GM21786 (cell line): ENCODE data around the gene MAPK8IP3.
"Not testable (repeated sequence)": the region's sequence is repeated elsewhere in the genome, so short reads cannot be mapped to it uniquely, and the experiment has no call there.

ENCODE experiments used
- ATAC-seq: cut with Tn5 transposase; IDR thresholded peaks from one replicate; pipeline ENCODE4 v1.9.1; 2021; ENCODE audit not compliant: unreplicated experiment

The MAPK8IP3 gene

DNA sequence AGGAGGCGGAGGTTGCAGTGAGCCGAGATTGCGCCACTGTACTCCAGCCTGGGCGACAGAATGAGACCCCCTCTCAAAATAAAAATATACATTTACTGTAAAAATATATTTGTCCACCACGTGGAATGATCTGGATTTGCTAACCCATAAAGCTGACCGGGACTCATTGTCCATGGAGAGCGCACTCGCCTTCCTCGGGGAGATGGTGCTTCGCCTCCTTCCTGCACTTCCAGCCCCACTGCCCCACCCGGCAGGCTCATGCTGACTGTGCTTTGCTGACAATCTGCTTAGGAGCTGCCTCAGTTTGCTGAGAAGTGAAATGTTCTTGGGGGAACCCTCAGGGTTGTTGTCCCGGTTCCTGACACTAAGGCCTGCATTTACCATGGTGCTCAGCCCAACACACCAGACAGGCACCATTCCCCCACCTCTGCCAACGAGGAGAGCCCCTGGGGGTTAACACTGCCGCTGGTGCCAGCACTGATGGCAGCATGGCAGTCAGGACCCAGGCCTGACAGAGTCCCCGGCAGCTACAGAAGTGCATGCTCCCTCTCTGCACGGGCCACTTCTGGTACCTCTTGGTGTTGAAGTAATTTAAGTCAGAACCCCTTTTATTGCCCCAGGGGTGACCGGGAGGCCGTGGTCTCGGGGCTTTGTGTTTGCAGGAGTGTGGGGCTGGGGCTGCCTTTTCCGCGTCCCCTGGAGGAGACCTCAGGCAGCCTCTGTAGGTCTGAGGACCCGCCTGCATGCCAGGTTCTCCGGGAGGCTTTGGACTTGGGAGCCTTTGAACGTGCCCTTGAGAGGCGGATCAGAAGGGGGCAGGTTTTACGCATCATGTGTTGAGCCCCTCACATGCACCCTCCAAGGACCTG is 79.2 kb downstream of the MAPK8IP3 start:
- no peak for ATAC-seq

DNA sequence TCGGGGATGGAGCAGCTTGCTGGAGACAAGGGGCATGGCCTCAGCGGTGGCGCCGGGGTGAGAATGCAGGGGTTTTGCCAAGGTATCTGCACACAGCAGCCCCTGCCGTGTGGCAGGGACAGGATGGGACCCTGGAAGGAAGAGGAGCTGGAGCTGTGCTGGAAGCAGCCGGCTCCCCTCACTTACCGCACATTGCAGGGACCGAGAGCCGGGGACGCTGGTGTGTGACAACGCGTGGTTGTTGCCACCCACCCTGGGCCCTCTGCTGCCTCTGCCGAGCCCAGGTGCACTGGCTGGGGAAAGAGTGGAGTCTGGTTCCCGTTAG is 79.8 kb downstream of the MAPK8IP3 start:
- ATAC-seq = no peak

DNA sequence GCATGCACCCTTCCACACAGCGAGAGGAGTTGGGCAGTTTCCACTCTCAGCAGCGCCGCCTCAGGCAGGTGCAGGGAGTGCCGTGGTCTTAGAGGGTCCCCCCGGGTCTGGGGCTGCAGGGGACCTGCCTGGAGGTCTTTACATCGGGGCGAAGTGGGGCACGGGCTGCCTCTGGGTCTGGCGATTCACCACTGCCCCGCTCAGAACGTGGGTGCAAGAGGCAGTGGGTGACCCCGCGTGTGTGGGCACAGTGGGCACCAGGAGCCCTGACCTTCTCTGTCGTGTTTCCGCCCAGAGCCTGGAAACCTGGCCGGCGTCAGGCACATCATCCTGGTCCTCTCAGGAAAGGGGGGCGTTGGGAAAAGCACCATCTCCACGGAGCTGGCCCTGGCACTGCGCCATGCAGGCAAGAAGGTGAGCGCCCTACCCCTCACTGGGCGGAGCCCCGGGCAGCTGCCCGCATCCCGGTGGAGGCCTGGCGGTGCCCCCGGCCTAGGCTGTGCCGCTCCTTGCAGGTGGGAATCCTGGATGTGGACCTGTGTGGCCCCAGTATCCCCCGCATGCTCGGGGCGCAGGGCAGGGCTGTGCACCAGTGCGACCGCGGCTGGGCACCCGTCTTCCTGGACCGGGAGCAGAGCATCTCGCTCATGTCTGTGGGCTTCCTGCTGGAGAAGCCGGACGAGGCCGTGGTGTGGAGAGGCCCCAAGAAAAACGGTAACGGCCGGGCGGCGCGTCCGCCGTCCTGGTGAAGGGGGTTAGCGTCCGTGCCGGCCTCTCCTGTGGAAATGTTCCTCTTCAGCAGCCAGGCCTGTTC is 80.5 kb downstream of the MAPK8IP3 start:
- ATAC-seq = no peak

DNA sequence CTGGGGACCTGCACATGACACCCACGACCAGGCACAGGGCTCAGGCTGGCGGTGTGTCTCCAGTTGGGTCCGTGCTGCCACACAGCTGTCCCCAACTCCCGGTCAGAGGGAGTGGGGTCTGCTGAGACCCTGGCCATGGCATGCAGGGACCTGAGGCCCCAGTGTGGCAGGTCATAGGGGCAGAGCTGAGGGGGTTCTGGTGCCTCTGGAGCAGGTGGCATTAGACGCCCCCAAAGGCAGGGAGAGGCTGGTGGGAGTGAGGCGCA is 81.0 kb downstream of the MAPK8IP3 start:
- no peak for ATAC-seq

DNA sequence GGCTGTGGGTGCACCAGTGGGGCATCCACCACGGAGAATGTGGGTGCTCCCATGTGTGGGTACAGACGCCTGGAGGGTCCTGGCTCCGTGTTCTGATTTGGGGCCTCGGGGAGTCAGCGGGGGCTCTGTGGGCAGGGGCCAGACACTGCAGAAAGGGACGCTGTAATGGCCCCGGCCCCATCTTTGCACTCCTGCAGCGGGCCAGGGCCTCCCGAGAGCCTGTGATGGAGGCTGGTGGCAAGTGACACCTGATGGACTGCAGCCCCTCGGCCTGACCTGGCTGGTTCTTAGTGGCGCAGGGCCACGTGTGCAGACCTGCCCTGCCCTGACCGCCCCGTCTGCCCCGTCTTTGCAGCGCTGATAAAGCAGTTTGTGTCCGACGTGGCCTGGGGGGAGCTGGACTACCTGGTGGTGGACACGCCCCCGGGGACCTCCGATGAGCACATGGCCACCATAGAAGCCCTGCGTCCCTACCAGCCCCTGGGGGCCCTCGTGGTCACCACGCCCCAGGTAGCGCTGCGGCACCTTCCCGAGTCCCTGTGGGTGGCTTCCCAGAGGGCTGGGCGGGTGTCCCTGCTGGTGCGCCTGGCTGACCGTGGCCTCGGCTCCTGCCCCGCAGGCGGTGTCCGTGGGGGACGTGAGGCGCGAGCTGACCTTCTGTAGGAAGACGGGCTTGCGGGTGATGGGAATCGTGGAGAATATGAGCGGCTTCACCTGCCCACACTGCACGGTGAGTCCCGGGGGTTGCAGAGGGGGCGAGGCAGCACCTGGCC is 81.5 kb downstream of the MAPK8IP3 start:
- no peak for ATAC-seq

DNA sequence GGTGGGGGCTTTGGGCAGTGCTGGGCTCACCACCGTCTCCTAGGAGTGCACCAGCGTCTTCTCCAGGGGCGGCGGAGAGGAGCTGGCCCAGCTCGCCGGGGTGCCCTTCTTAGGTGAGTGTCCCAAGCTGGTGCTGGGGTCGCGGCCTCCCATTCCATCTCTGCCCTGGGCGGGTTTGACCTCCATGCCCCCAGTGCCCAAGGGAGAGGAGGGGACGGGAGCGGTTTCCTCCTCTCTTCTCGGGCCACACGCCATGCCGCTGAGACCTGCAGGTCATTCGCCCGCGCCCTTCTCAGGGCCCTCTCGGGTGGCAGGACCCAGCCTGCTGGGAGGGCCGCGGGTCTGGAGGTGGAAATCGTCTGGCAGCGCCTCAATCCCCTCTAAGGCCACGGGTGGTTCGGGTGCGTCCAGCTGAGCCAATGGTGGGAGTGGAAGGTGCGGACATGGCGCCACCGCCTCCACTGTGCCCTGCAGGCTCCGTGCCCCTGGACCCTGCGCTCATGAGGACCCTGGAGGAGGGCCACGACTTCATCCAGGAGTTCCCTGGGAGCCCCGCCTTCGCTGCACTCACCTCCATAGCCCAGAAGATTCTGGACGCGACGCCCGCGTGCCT is 82.2 kb downstream of the MAPK8IP3 start:
- no peak for ATAC-seq

DNA sequence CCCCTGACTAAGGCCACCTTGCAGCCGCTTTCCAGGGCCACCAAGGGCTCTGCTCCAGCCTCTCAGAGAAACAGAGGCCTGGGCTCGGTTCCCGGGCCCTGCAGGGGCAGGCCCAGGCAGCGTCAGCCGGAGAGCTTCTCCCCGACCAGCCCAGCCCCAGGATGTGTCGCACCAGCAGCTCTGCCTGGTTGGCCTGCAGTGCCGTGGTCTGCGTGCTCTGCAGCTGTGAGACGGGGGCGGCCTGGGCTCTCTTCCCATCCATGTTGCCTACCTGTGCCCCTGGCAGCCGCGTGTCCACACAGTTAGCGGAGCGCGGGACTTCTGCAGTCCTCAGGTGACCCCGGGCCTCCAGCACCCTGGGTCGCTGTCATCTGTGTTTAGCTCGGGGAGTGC is 82.7 kb downstream of the MAPK8IP3 start:
- no peak for ATAC-seq

DNA sequence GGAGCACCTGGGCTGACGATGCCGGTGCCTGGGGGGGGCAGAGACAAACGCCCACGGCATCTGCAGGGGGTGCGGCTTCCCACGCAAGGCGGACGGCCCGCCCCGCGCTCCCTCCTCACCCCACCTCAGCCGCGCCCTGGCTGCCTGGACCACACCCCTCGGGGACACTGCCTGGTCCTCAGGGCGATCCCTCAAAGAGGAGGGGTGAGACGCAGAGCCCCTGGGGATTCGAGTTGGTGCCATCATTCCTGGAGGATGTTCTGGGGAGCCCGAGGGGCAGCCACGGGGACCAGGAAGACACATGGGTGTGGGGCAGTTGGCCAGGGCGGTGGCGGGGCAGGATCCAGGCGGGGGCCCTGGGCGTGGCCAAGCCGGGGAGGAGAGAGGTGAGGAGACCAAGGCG is 83.6 kb downstream of the MAPK8IP3 start:
- no peak for ATAC-seq

DNA sequence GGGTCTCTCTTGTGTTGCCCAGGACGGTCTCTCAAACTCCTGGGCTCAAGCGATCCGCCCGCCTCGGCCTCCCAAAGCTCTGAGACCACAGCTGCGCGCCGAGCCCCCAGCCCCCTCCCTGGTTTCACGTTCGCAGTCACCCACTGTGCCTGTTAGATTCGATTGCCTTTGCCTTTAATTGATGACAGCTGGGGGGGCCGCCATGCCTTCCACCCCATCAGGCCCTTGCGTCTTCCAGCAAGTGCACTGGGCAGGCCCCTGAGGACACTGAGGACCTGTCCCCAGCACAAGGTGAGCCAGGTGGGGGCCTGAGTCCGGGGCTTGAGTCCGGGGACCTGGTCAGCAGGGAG is 84.2 kb downstream of the MAPK8IP3 start:
- ATAC-seq = no peak

DNA sequence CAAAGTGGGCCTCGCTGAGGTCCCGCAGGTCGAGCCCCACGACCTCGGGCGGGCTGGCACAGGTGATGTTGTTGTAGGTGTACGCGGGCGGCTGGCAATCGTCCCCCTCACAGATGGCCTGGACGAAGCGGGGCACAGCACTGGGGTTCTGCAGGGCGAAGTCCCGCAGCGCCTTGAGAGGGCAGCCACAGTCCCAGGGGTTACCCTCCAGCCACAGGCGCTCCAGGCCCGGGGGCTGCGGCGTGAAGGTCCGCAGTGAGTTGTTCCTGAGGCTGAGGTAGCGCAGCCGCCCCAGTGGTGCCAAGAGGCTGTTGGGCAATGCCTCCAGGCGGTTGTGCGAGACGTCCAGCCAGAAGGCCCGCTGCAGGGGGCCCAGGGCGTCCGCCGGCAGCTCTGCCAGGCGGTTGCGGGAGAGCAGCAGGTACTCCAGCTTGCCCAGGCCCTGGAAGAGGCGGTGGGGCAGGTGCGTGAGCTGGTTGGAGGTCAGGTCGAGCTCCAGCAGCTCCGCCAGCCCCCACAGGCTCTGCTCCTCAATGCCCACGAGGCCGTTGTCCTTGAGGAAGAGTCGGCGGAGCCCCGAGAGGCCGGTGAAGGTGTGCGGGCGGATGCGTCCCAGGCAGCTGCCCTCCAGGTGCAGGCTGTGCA is 84.7 kb downstream of the MAPK8IP3 start:
- ATAC-seq = no peak

DNA sequence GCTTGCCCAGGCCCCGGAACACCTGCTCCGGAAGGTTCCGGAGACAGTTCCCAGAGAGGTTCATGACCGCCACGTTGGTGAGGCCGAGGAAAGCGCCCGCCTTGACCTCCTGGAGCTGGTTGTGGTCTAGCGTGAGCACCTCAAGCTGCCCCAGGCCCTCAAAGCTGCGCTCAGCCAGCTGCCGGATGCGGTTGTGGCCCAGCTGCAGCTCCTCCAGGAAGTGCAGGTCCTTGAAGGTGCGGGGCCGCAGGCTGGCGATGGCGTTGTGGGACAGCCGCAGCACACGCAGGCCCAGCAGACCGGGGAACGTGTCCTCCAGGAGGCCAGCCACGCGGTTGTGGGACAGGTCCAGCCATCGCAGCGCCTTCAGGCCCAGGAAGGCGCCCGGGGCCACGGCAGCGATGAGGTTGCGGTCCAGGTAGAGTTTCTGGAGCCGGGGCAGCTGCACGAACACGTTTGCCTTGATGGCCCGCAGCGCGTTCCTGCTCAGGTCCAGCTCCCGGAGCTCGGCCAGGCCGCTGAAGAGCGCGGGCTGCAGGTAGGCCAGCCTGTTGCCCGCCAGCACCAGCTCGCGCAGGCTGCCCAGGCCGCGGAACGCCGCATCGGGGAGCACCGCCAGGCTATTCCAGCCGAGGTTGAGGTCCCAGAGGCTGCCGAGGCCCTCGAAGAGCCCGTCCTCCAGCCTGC is 85.4 kb downstream of the MAPK8IP3 start:
- no peak for ATAC-seq

DNA sequence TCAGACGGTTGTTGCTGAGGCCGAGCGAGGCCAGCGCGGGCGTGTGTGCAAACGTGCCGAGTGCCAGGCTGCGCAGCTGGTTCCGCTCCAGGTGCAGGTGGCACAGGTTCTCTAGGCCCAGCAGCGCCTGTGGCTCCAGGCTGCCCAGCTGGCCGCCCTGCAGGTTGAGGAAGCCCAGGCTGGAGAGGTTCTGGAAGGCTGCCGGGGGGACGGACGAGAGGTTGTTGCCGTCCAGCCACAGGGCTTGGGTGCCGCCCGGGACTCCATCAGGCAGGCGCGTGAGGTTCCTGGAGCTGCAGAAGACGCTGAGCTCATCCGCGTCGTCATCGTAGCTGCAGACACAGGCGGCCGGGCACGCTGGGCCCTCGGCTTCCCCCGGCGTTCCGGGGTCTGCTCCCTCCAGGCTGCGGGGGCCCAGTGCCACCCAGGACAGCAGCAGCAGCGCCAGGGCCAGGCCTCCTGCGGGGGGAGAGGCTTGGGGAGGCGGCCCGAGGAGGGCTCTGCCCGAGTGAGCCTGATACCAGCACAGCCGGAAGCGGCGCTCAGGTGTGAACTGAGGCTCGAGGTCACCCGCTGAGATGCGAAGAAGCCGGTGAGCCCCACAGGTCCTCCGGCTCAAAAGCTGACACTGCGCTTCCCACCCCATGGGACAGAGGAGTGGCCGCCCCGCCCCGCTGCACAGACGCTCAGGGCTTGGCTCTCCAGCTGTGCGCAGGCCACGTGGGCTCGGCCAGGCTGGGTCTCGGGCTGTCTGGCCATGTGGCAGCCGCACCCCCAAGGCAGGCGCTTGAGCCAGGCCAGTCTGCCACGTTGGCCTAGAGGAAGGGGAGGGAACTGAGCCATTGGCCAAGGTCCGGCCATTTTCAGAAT is 86.2 kb downstream of the MAPK8IP3 start:
- ATAC-seq = no peak

DNA sequence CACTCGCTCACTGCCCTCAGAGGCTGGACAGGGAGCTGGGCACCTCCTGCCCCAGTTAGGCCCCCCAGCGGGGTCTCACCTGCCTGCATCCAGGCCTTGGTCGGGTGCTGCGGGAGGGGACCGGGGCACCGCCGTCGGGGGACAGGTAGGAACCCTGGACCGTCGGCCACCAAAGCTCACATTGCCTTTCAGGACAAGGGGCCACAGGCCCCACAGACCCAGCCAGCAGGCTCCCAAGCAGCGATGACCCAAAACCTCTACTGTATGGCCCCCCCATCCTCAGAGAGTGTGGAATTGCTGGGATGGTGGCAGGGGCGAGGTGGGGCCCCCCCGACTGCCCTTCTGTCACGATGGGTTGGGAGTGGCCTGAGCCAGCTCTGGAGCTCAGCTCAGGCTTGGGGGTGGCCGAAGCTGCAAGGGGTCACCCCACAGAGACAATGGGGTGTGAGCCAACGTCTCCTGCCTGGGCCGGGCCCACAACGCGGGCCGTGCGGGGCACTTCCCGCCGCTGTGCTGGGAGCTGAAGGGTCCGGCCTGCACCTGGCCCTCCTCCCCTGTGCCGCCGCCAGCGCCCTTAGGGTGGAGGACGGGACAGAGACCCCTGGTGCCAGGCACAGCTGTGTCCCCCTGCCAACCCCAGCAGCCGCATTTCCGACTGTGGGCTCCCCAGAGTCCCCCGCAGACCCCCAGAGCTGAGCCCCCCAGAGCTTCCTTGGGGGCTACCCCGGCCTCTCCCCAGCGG is 87.0 kb downstream of the MAPK8IP3 start:
- ATAC-seq = no peak

DNA sequence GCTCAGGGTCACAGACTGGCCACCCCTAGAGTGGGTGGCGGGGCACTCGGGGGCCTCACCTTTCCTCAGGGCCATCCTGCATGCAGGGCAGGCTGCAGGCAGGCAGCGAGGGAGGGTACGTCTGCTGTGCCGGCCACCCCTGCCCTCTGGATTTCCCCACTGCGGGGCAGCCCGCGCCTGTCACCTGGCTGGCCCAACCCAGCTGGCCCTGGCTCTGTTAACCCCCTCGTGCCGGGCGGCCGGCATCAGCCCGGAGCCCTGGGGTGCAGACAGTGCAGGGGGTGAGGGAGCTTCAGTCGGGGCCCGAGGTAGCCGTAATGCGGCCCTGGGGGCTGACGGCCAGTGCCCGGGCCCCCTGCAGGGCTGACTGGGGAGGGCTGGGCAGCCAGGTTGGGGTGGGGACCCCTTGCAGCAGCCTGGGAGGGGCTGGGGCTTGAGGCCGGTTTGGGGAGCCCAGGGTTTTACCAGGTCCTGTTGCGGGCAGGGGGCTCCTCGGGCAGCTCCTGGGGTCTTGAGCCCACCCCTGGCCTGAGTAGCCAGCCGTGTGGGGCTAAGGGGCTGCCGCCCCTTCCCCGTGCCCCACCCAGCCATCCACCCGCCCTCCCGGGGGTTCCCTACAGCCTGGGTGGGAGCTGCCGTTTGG is 87.7 kb downstream of the MAPK8IP3 start, which contains the start of gene IGFALS:
Gene IGFALS, minus strand, starts transcription at position 128 of the 643 bp plus-strand sequence. Its CDS starts 53 bp downstream, at position 75.
- ATAC-seq = no peak

DNA sequence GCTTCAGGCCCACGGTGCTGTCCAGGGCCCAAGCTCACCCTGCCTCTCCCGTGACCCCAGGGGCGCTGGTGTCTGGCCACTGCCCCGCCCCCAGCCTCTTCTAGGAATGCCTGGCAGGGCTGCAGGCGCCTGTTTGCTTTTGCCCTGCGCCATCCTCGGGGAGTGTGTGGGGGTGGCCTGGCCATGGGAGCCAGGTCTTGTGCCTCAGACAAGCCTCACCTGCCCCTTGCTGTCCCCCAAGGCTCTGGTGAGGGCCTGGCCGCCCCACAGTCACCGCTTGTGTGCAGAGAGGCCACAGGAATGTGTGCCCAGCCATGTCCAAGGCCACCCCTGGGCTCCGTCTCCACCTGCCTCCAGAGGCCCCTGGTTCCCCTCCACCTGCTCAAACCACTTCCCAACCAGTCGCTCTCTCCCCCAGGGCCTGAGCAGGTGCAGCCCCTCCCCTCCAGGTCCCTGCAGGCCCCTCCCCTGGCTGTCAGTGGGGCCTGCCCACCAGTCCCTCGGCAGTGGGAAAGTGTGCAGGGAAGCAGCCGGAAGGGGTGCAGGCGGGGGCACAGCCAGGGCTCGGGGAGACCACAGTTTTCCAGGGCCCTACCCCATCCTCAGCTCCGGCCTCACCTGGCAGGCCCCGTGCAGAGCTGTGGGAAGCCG is 88.4 kb downstream of the MAPK8IP3 start:
- no peak for ATAC-seq

DNA sequence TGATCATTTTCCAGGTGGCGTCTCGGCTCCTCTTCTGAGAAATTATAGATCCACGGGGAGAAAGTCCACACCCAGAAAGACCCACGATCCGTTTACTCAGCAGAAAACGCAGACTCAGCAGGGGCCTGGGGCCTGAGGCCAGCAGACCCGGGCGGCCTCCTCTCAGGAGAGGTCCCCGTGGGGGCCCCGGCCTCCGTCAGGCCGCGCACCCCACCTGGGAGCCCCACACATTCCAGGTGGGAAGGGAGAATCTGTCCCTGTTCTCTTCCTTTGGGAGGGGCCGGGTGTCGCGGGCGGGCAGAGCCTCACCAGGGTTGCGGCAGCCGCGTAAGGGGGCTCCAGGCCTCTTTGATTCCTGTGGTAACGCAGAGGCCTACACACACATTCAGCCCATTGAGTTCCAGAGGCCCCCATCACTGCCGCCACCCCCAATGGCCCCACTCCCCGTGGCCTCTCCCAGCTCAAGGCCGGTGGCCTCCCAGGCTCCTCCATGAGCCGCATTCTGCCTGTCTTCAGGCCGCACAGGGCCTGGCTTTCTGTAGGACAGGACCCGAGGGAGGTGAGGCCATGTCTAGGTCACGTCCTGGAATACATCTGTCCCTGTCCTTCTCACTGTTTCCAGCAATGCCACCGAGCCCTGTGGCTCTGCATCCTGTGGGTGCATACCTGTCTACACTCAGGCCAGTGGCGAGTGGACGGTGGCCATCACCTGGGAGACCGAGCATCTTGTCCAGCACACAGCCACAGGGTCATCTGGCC is 89.1 kb downstream of the MAPK8IP3 start:
- ATAC-seq = no peak

DNA sequence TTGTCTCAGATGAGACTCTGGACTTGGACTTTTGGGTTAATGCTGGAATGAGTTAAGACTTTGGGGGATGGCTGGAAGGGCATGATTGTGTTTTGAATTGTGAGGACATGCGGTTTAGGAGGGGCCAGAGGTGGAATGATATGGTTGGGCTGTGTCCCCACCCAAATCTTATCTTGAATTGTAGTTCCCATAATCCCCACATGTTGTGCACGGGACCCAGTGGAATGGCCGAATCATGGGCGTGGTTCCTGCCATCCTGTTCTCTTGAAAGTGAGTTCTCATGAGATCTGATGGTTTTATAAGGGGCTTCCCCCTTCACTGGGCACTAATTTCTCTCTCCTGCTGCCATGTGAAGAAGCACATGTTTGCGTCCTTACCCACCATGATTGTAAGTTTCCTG is 93.3 kb downstream of the MAPK8IP3 start:
- ATAC-seq = not testable (repeated sequence)
